Esophagus squamous epithelium (tissue), 4 donors: ENCODE data around the gene TGM5.

Source experiments
- POLR2A ChIP-seq, 4 donors: fragments of 450-650 bp; IDR thresholded peaks; one replicate each; pipeline ENCODE4 v1.6.1; 2017; ENCODE audit warnings: antibody characterized with exemption in 4 of 4, mild to moderate bottlenecking in 4 of 4, moderate library complexity in 3 of 4
- TF ChIP-seq, protein P1 (sequence below), 6 experiments: fragments of 450-650 bp in 4 of 6; fragments of 200-600 bp in 2 of 6; sonication (generic) in 2 of 6; IDR thresholded peaks; one replicate each; pipeline ENCODE4 v1.5.1; 2016 to 2019; ENCODE audit warnings: antibody characterized with exemption in 6 of 6, mild to moderate bottlenecking in 4 of 6, moderate library complexity in 4 of 6

DNA sequence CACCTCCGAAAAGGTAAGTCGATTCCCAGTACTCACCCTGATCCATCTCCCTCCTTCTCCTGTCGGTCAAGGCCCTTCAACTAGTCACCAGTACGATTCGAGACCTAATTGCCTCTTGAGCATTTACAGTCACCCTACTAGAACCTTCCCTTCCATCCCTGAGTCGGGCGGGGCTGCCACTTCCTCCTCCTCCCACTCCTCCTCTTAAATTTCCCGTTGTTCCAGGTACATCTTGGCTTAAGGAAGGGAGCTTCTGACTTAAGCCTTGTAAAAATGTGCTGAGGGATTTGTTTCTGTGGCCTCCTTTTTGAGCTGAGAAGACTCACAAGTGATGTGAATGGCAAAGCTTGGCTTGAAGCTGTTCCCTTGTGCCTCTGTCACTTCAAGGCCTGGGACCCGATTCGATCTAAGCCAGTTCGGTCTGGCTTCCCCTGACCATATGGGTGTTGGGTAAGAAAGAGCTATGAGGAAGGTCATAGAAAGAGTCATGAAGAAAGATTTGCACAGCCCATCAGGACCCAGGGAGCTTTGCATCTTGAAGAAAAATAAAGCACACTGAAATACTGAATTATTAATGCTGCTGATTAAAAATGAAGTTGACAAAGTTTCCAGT lies 35.6 kb upstream of the TGM5 start, which contains the start of gene TGM7:
- no peak for TF ChIP-seq POLR2A (IDR thresholded peaks at IDR 0.05)
- TF ChIP-seq, protein P1, sequence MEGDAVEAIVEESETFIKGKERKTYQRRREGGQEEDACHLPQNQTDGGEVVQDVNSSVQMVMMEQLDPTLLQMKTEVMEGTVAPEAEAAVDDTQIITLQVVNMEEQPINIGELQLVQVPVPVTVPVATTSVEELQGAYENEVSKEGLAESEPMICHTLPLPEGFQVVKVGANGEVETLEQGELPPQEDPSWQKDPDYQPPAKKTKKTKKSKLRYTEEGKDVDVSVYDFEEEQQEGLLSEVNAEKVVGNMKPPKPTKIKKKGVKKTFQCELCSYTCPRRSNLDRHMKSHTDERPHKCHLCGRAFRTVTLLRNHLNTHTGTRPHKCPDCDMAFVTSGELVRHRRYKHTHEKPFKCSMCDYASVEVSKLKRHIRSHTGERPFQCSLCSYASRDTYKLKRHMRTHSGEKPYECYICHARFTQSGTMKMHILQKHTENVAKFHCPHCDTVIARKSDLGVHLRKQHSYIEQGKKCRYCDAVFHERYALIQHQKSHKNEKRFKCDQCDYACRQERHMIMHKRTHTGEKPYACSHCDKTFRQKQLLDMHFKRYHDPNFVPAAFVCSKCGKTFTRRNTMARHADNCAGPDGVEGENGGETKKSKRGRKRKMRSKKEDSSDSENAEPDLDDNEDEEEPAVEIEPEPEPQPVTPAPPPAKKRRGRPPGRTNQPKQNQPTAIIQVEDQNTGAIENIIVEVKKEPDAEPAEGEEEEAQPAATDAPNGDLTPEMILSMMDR (IDR thresholded peaks at IDR 0.05): no peak
